GM12878 (cell line): ENCODE data around the gene OR2Y1. TPM values are rescaled to one million over a fixed set of nuclear protein-coding genes. Genes with fewer than 3 reads are reported as not detected.
"Not testable (repeated sequence)": the region's sequence is repeated elsewhere in the genome, so short reads cannot be mapped to it uniquely, and the experiment has no call there.

Source experiments
- ATAC-seq: fragments of 200-7000 bp; cut with Tn5 transposase; 3 replicates; pipeline ENCODE4 v1.9.1; 2020; ENCODE audit warnings: mild to moderate bottlenecking, moderate library complexity
- BruUV-seq: library from RNA; stranded (reverse); fragments of 400-500 nt; replicated peaks from 2 replicates; lab custom pipeline; 2021; lab: Mats Ljungman, UMichigan
- CTCF ChIA-PET: fragments of 300-600 bp; sonication (Branson Sonifier 250); formaldehyde crosslinking; extraction: SDS; loops from one replicate; lab custom pipeline; 2021; ENCODE audit warnings: inconsistent platforms; lab: Yijun Ruan, JAX
- POLR2A ChIA-PET: fragments of 350-600 bp; formaldehyde crosslinking; extraction: SDS; loops from one replicate; lab custom pipeline; 2021; ENCODE audit warnings: inconsistent platforms; lab: Charles Lee
- RAD21 ChIA-PET: fragments of 300-600 bp; sonication (Branson Sonifier 250); formaldehyde crosslinking; loops from one replicate; lab custom pipeline; 2023; ENCODE audit warnings: antibody characterized with exemption; ENCODE audit not compliant: unreplicated experiment; lab: Charles Lee
- SMC1A ChIA-PET: fragments of 300-600 bp; sonication (Branson Sonifier 250); formaldehyde crosslinking; loops from one replicate; lab custom pipeline; 2023; ENCODE audit not compliant: unreplicated experiment, uncharacterized antibody; lab: Charles Lee
- DNase-seq: peaks from one replicate; pipeline ENCODE4 v3.0.0-alpha.2; 2011; ENCODE audit warnings: low read depth, low spot score
- FAIRE-seq: peaks from 3 replicates; lab custom pipeline; 2011; peaks lifted over from hg19 to GRCh38; lab: Jason Lieb, UNC
- H2AFZ ChIP-seq: 2 replicates; pipeline ENCODE4 v1.6.0; 2011; ENCODE audit warnings: low read depth, low read length, control low read depth; ENCODE audit not compliant: control insufficient read depth
- H3K27ac ChIP-seq: 2 replicates; pipeline ENCODE4 v1.5.1; 2011; ENCODE audit warnings: control low read depth; ENCODE audit not compliant: control insufficient read depth, insufficient read depth
- H3K27me3 ChIP-seq, 2 experiments: replicated peaks in 1 of 2; 2 replicates each; pipeline versions ENCODE4 v1.6.0 to v1.6.1; 2011; ENCODE audit warnings: low read length in 1 of 2; ENCODE audit not compliant: control insufficient read depth in 2 of 2, insufficient read depth in 2 of 2
- H3K36me3 ChIP-seq, 2 experiments: 2 replicates each; pipeline ENCODE4 v1.5.1; 2011; ENCODE audit warnings: low read length in 1 of 2; ENCODE audit not compliant: control insufficient read depth in 2 of 2, insufficient read depth in 2 of 2
- H3K4me1 ChIP-seq: 2 replicates; pipeline ENCODE4 v1.6.1; 2011; ENCODE audit warnings: mild to moderate bottlenecking, low read length, moderate library complexity, mixed read lengths; ENCODE audit not compliant: control insufficient read depth, insufficient read depth
- H3K4me2 ChIP-seq: 2 replicates; pipeline ENCODE4 v1.6.0; 2011; ENCODE audit warnings: control low read depth; ENCODE audit not compliant: control insufficient read depth, insufficient read depth
- H3K4me3 ChIP-seq: fragments of 200-600 bp; sonication (generic); 2 replicates; pipeline ENCODE4 v1.5.1; 2016
- H3K79me2 ChIP-seq: 2 replicates; pipeline ENCODE4 v1.6.0; 2011; ENCODE audit warnings: low read length; ENCODE audit not compliant: control insufficient read depth, insufficient read depth
- H3K9ac ChIP-seq: 2 replicates; pipeline ENCODE4 v1.8.0; 2011; ENCODE audit warnings: low read length, control low read depth, mixed read lengths; ENCODE audit not compliant: control insufficient read depth, insufficient read depth
- H3K9me3 ChIP-seq: replicated peaks from 3 replicates; pipeline ENCODE4 v1.5.1; 2011; ENCODE audit warnings: mild to moderate bottlenecking, low read length; ENCODE audit not compliant: control insufficient read depth, insufficient read depth
- H4K20me1 ChIP-seq: 2 replicates; pipeline ENCODE4 v1.6.0; 2011; ENCODE audit not compliant: control insufficient read depth, insufficient read depth
- POLR2A ChIP-seq: IDR thresholded peaks from 2 replicates; pipeline ENCODE4 v1.6.1; 2011; ENCODE audit warnings: low read depth, mild to moderate bottlenecking, low read length
- RUNX3 ChIP-seq: IDR thresholded peaks from 2 replicates; pipeline ENCODE4 v1.6.1; 2012; ENCODE audit warnings: low read length, inconsistent platforms
- TCF7 ChIP-seq: IDR thresholded peaks from 2 replicates; pipeline ENCODE4 v1.6.1; 2014; ENCODE audit warnings: antibody characterized with exemption, borderline replicate concordance
- WRNIP1 ChIP-seq: IDR thresholded peaks from 2 replicates; pipeline ENCODE4 v1.6.1; 2011; ENCODE audit warnings: low read depth, low read length, improper control_type of control experiment, borderline replicate concordance
- ZNF24 ChIP-seq: fragments of 450-650 bp; IDR thresholded peaks from 2 replicates; pipeline ENCODE4 v1.6.1; 2017; ENCODE audit warnings: antibody characterized with exemption, mild to moderate bottlenecking
- ZSCAN29 ChIP-seq: fragments of 450-650 bp; IDR thresholded peaks from 2 replicates; pipeline ENCODE4 v1.6.1; 2017; ENCODE audit warnings: mild to moderate bottlenecking, moderate library complexity
- WGBS: methylation state at CpG from one replicate; pipeline ENCODE4 v1.1.6; 2016; ENCODE audit warnings: low lambda C conversion rate; ENCODE audit not compliant: insufficient replicate concordance, insufficient coverage; ENCODE audit errors: missing lambda C conversion rate; 5-methylcytosine and 5-hydroxymethylcytosine counted together
- in situ Hi-C: fragments of 300-500 bp; cut with MboI; formaldehyde crosslinking; loops from 9 replicates; pipeline ENCODE4 v1.14.3; 2018; ENCODE audit warnings: mixed read lengths
- intact Hi-C: fragments of 100-400 bp; cut with micrococcal nuclease; formaldehyde crosslinking; loops from one replicate; pipeline ENCODE4 v1.14.2; 2022; ENCODE audit not compliant: unreplicated experiment
- polyA plus RNA-seq, 11 experiments: library from polyadenylated mRNA; depleted of rRNA in 4 of 11; unstranded in 6 of 11; stranded (reverse) in 5 of 11; fragments of >200 nt; fragmentation: Nextera tagmentation in 4 of 11; fragmentation: Illumina TruSeq in 1 of 11; extraction: Ambion mirVana in 4 of 11; extraction: Trizol in 1 of 11; gene quantifications; 1 replicate in 1 of 11; 2 replicates in 10 of 11; pipeline versions ENCODE4 v1.2.1 to v1.2.3, GENCODE V29; 2011 to 2016; ENCODE audit warnings: inconsistent platforms in 2 of 11, missing spikeins in 2 of 11, low read depth in 1 of 11
- total RNA-seq, 4 experiments: library from RNA; depleted of rRNA in 3 of 4; stranded (reverse); fragments of >200 nt in 3 of 4; fragmentation: Illumina TruSeq in 1 of 4; extraction: Trizol in 1 of 4; gene quantifications; 2 replicates each; pipeline versions ENCODE4 v1.2.1 to v1.2.3, GENCODE V29; 2013 to 2021

The OR2Y1 gene
- total and polyA plus RNA-seq, 10 of the 15 experiments (the other 5 are each of a cell fraction or from before 2014, with no cell fraction given) = not detected

DNA sequence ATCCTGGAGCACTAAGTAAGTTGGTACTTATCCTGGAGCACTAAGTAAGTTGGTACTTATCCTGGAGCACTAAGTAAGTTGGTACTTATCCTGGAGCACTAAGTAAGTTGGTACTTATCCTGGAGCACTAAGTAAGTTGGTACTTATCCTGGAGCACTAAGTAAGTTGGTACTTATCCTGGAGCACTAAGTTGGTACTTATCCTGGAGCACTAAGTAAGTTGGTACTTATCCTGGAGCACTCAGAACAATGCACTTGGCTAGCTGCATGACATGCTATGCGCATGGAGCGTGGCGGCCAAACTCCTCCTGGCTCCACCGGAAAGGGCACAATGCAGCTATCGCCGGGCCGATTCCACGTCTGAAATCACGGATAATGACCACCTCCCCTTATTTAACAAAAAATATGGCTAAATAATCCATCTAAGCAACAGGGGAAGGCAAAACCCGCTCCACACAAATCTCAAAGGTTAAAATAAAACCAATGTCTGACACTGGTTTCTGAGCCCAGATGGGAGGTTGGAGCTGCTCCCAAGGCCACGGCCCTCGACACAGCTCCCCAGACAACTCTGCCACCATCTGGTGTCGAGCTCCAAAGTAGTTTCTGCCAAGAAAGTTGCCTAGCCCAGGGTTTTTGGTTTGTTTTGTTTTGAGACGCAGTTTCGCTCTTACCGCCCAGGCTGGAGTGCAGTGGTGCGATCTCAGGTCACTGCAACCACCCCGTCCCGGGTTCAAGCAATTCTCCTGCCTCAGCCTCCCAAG is 49.0 kb upstream of the OR2Y1 start:
- ATAC-seq, H3K9ac ChIP-seq, H3K27me3 ChIP-seq, intact Hi-C loops, H3K27ac ChIP-seq, in situ Hi-C loops, POLR2A ChIA-PET, H2AFZ ChIP-seq, H4K20me1 ChIP-seq, H3K4me2 ChIP-seq, H3K9me3 ChIP-seq, BruUV-seq, FAIRE-seq, H3K79me2 ChIP-seq, DNase-seq, H3K4me1 ChIP-seq, H3K4me3 ChIP-seq: not testable (repeated sequence)
- peaks cover 15 to 37% of the 10 kb centered on the region in 2 experiments for H3K36me3 ChIP-seq
- TF ChIP-seq ZNF24 = 0 out of 2 replicates have a peak, but pooled peaks have one; percentile 58
- peak; percentile 42; the same call in 1 of the 2 replicates for TF ChIP-seq POLR2A
- RAD21 ChIA-PET = interaction anchor here (0.6 kb wide), 1 partner anchor 485 kb away, joined by 6 read pairs; no protein-coding TSS in a partner anchor
- SMC1A ChIA-PET = interaction anchor here (0.9 kb wide), 1 partner anchor 13 kb away, joined by 4 read pairs; no protein-coding TSS in a partner anchor
- WGBS = 92% methylated on average over 19 of the region's 19 CpGs
- CTCF ChIA-PET = interaction anchor here (1.1 to 2.5 kb wide), 3 partner anchors 12 to 396 kb away, joined by 3 to 8 read pairs (median 3); no protein-coding TSS in a partner anchor

DNA sequence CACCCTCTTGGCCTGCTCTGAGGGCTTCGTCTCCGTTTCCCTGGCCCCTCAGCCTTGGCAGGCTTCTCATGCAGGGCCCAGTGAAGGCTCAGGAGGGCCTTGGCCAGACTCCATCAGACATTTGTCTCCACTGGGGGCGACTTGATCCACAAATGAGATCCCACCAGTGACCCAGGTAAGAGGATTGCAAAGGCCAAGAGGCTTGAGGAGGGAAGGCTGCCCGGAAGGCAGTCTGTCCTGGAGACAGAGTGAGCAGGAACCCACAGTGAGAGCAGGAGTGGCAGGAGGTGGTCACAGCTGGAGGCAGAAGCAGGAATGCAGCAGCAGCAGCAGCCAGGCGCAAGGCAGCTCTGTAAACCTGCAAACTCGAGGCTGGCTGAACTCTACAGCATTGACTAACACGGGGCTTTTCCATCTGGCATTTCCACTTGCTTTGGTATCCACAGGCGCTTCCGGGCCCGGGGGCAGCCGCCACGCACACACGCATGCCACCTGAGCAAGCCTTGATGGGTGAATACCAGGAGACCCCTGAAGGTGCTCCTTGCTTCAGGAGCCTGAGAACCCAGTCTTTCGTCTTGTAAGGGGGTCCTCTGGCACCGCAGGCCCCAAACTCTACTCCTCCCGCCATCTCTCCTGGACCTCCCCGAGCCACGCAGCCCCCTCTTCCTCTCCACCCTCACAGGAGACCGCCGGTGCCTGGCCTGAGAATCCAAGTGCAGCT is 48.0 kb upstream of the OR2Y1 start:
- no peak overlapping the region for H2AFZ ChIP-seq
- in situ Hi-C loops = no loop called here
- TF ChIP-seq WRNIP1 = no peak
- TF ChIP-seq ZNF24 = no peak
- no peak for TF ChIP-seq ZSCAN29
- no peak for TF ChIP-seq TCF7
- no peak for TF ChIP-seq RUNX3
- TF ChIP-seq, all 136 proteins: peak for 0
- Histone ChIP-seq H3K4me3 (no peak overlapping the region), H3K4me1 (no peaks in the 10 kb centered on the region), H3K9ac (no peak overlapping the region), H3K27ac (no peak overlapping the region), H4K20me1 (0 out of 2 replicates have a peak, but pooled peaks cover under 1% of the 10 kb centered on the region), H3K36me3 (peaks cover 15 to 32% of the 10 kb centered on the region in 2 experiments), H3K9me3 (no peaks in the 10 kb centered on the region), H3K4me2 (no peak overlapping the region), H3K79me2 (peaks cover 2% of the 10 kb centered on the region; the same call in 1 of the 2 replicates), H3K27me3 (no peaks in the 10 kb centered on the region)
- ATAC-seq (no peak), DNase-seq (no peak), FAIRE-seq (no peak)
- ChIA-PET RAD21 (no interaction called here), CTCF (interaction anchor here (0.6 to 2.1 kb wide), 3 partner anchors 81 to 393 kb away, joined by 3 to 6 read pairs (median 3); no protein-coding TSS in a partner anchor), POLR2A (no interaction called here), SMC1A (interaction anchor here (0.9 kb wide), 1 partner anchor 13 kb away, joined by 4 read pairs; no protein-coding TSS in a partner anchor)
- 88% methylated on average over 18 of the region's 20 CpGs for WGBS
- BruUV-seq = no TSS peak
- intact Hi-C loops = no loop called here
